Measurements from ENCODE around the gene STAT3. TPM values are rescaled to one million over a fixed set of nuclear protein-coding genes. Genes with fewer than 3 reads are reported as not detected.
A peak's percentile ranks its signal among the peaks of the same experiment; 100 is the strongest.

STAT3 gene
- total and polyA plus RNA-seq, 2 of the 13 experiments (the other 11 are each of a cell fraction or from before 2014, with no cell fraction given), result 61.8 to 62.4 TPM

DNA sequence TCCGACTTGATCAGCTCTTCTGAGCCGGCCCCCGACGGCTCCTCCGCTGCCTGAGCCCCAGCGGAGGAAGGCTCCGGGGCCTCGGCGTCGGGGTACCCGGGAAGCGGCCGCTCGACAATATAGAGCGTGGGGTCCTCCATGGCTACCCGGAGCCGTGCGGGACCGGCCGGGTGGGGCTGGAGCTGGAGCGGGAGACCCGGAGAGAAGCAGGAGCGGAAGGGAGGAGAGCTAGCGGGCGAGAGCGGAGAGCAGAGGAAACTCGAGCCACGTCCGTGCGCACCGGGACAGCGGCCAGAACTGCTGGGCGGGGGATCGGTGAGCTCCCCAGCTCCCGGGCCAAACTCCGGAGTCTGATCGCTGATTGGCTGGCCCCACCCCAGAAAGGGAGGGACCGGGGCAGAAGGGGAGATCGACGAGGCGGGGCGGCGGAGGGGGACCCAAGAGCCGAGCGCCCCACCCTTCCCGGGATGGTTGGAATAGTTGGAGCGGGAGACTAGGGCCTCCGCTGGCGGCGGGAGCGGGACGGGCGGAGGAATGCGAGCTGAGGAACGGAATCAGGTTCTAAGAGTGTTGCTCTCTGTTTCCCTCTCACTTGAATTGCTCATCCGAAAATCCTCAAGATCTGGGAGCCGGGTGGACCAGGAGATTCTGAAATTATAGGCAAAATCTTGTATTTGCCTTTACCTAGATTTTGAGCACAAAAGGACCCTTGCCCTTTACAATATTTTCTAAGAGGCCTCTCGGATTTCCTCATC lies 34.9 kb upstream of the STAT3 start, which contains the start of gene CAVIN1 (continued):
- TF ChIP-seq, protein P1, sequence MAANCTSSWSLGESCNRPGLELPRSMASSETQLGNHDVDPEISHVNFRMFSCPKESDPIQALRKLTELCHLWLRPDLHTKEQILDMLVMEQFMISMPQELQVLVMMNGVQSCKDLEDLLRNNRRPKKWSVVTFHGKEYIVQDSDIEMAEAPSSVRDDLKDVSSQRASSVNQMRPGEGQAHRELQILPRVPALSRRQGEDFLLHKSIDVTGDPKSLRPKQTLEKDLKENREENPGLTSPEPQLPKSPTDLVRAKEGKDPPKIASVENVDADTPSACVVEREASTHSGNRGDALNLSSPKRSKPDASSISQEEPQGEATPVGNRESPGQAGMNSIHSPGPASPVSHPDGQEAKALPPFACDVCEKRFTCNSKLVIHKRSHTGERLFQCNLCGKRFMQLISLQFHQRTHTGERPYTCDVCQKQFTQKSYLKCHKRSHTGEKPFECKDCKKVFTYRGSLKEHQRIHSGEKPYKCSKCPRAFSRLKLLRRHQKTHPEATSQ (CRISPR knock-in tag; IDR thresholded peaks at IDR 0.05; ENCODE audit: borderline replicate concordance), result 0 out of 2 replicates have a peak, but pooled peaks have one; percentile 25
- TF ChIP-seq ZZZ3 (CRISPR knock-in tag; IDR thresholded peaks at IDR 0.05; ENCODE audit: borderline replicate concordance) (no peak), HDAC1 (CRISPR knock-in tag; IDR thresholded peaks at IDR 0.05) (peak; percentile 79), MTF1 (CRISPR knock-in tag; IDR thresholded peaks at IDR 0.05) (peak; percentile 62), SYNCRIP (IDR thresholded peaks at IDR 0.05; ENCODE audit: insufficient read depth, low read depth, low read length) (no peak), ZNF224 (CRISPR knock-in tag; IDR thresholded peaks at IDR 0.05) (peak; percentile 87), CEBPB (IDR thresholded peaks at IDR 0.05; ENCODE audit: borderline replicate concordance, low read depth, low read length) (no peak), PCBP2 (optimal IDR thresholded peaks at IDR 0.05; ENCODE audit: low read depth, low read length, poor library complexity, severe bottlenecking) (no peak), ZNF34 (CRISPR knock-in tag; IDR thresholded peaks at IDR 0.05; ENCODE audit: borderline replicate concordance) (no peak), AKAP8 (CRISPR knock-in tag; IDR thresholded peaks at IDR 0.05) (no peak), POLR2G (IDR thresholded peaks at IDR 0.05; ENCODE audit: low read depth, low read length) (peak; percentile 96), GPN1 (CRISPR knock-in tag; IDR thresholded peaks at IDR 0.05; ENCODE audit: borderline replicate concordance) (no peak), DNMT3B (CRISPR knock-in tag; conservative IDR thresholded peaks at IDR 0.05) (no peak), ZNF546 (CRISPR knock-in tag; conservative IDR thresholded peaks at IDR 0.05) (0 out of 2 replicates have a peak, but pooled peaks have one; percentile 77), SMAD3 (CRISPR knock-in tag; IDR thresholded peaks at IDR 0.05) (peak; percentile 48; the same call in 1 of the 2 replicates), ZNF740 (CRISPR knock-in tag; IDR thresholded peaks at IDR 0.05) (0 out of 2 replicates have a peak, but pooled peaks have one; percentile 56), ZFP82 (CRISPR knock-in tag; IDR thresholded peaks at IDR 0.05; ENCODE audit: borderline replicate concordance) (peak; percentile 75; the same call in 1 of the 2 replicates), SMAD9 (CRISPR knock-in tag; IDR thresholded peaks at IDR 0.05) (no peak), ZNF790 (CRISPR knock-in tag; IDR thresholded peaks at IDR 0.05; ENCODE audit: borderline replicate concordance) (no peak), ZSCAN25 (CRISPR knock-in tag; IDR thresholded peaks at IDR 0.05) (no peak), NR2C2 (CRISPR knock-in tag; IDR thresholded peaks at IDR 0.05; ENCODE audit: borderline replicate concordance) (no peak), PBX2 (CRISPR knock-in tag; IDR thresholded peaks at IDR 0.05) (no peak), FOSL2 (CRISPR knock-in tag; IDR thresholded peaks at IDR 0.05) (peak; percentile 28; the same call in 1 of the 2 replicates), ZNF367 (CRISPR knock-in tag; IDR thresholded peaks at IDR 0.05; ENCODE audit: borderline replicate concordance) (peak; percentile 83; the same call in 1 of the 2 replicates), ZNF841 (CRISPR knock-in tag; IDR thresholded peaks at IDR 0.05; ENCODE audit: borderline replicate concordance) (no peak), MTF2 (CRISPR knock-in tag; IDR thresholded peaks at IDR 0.05; ENCODE audit: borderline replicate concordance) (0 out of 2 replicates have a peak, but pooled peaks have one; percentile 28), ZNF572 (CRISPR knock-in tag; IDR thresholded peaks at IDR 0.05) (peak; percentile 89; the same call in 1 of the 2 replicates)
